ENCODE results near the gene PPP2R2D. TPM values are rescaled to one million over a fixed set of nuclear protein-coding genes. Genes with fewer than 3 reads are reported as not detected.

The PPP2R2D gene
- total RNA-seq, 1 donor from 2014 or later: 28.3 TPM

DNA sequence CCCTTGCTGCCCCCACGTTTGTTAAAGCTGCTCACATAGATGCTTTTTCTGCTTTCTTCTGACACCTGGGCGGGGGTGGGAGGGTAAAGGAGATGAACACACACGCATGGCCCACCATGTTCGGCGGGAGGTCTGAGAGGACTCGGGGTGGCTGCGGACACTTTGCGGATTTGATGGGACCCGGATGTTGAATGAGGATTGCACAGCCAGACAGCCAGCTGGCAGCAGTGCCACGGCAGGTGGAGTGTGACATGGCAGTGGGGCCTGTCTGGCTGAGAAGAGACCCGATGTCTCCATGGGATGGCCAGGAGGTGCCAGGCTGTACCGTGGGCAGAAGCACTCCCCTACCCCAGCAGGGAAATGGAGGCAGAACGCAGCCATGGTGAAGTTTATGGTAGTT lies 31.2 kb downstream of the PPP2R2D start:
- Histone ChIP-seq H3K36me3 (peaks cover 19% of the 10 kb centered on the region), H3K9me3 (no peaks in the 10 kb centered on the region), H3K27ac (no peak overlapping the region), H3K4me3 (no peak overlapping the region), H3K27me3 (no peaks in the 10 kb centered on the region), H3K4me1 (peaks cover 42% of the 10 kb centered on the region)
- DNase-seq: peak; percentile 33
- intact Hi-C loops (cut with DNase I): no loop called here
- TF ChIP-seq, protein P1, sequence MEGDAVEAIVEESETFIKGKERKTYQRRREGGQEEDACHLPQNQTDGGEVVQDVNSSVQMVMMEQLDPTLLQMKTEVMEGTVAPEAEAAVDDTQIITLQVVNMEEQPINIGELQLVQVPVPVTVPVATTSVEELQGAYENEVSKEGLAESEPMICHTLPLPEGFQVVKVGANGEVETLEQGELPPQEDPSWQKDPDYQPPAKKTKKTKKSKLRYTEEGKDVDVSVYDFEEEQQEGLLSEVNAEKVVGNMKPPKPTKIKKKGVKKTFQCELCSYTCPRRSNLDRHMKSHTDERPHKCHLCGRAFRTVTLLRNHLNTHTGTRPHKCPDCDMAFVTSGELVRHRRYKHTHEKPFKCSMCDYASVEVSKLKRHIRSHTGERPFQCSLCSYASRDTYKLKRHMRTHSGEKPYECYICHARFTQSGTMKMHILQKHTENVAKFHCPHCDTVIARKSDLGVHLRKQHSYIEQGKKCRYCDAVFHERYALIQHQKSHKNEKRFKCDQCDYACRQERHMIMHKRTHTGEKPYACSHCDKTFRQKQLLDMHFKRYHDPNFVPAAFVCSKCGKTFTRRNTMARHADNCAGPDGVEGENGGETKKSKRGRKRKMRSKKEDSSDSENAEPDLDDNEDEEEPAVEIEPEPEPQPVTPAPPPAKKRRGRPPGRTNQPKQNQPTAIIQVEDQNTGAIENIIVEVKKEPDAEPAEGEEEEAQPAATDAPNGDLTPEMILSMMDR (IDR thresholded peaks at IDR 0.05): no peak
- ATAC-seq: no peak

DNA sequence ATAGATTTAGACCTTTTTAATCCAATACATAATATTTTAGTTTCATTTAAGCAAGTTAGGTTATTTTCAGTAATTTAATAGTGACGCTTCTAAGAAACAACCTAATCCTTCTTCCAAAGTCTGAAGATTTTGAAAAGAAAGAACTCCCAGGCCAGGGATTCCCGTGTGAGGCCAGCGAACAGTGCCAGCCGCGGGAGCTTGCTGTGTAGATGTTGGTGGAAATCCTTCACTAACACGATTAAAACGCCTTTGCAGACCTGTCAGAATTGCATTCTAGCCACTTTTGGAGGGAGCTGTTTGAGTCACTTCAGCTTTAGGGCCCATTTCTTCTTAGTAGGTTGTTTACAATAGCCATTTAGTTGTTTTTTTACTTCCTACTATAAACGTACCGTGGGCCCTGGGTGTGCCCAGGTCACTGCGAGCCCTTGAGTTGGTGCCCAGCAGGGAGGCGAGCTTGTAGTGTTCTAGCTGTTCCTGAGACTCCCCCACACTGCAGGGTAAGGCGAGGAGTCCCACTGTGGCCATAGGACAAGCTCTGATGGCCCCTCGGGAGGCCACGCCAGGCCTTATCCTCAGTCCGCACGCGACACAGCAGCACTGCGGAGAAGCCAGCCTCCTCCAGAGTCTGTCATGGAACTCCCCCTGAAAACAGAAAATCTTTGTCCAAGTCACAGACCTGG lies 32.3 kb downstream of the PPP2R2D start:
- TF ChIP-seq, protein P1 (IDR thresholded peaks at IDR 0.05): no peak
- intact Hi-C loops (cut with DNase I): no loop called here
- ATAC-seq: no peak
- no peaks in the 10 kb centered on the region for H3K9me3 ChIP-seq
- H3K27me3 ChIP-seq: no peaks in the 10 kb centered on the region
- DNase-seq: peak; percentile 46
- no peak overlapping the region for H3K4me3 ChIP-seq
- H3K4me1 ChIP-seq: peaks cover 34% of the 10 kb centered on the region
- H3K27ac ChIP-seq: no peak overlapping the region
- peaks cover 29% of the 10 kb centered on the region for H3K36me3 ChIP-seq

DNA sequence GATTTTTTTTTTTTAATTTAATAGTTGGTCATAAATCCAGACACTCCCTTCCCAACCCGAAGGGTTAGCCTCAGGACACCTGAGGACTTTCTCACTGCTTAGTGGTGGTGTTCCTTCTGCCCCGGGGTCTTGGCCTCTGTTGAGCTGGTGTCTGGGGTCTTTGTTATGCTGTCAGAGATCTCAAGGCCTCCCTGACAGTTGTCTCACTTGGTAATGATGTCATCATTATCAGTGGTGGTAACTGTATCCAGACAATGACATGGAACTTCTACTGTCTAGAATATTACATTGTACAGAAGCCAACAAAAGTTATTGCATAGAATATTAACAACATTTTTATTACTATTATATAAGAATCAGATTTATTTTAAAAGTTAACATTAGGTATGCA lies 32.9 kb downstream of the PPP2R2D start:
- H3K9me3 ChIP-seq: no peaks in the 10 kb centered on the region
- TF ChIP-seq, protein P1 (IDR thresholded peaks at IDR 0.05): no peak
- peaks cover 34% of the 10 kb centered on the region for H3K36me3 ChIP-seq
- intact Hi-C loops (cut with DNase I): no loop called here
- ATAC-seq (no peak), DNase-seq (no peak)
- H3K27me3 ChIP-seq: no peaks in the 10 kb centered on the region
- peaks cover 28% of the 10 kb centered on the region for H3K4me1 ChIP-seq
- no peak overlapping the region for H3K27ac ChIP-seq
- H3K4me3 ChIP-seq: no peak overlapping the region

DNA sequence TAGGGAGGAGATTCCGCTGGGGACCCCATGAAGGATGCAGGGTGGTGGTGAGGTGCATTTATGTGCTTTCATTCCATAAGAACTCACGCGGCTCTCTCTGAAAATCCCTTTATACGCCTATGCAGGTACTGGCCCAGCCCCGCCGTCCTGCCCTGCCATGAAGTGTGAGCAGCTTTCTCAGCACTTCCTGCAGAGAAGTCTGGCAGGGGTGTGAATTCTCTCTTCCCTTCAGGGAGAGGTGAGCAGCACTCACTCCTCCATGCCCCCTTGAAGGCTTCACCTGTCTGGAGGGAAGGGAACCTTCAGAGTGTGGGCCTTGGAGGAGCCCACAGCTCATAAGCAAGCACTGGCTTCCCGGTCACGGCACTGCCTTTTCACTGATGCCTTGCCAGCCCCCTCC lies 34.0 kb downstream of the PPP2R2D start:
- no peak overlapping the region for H3K4me3 ChIP-seq
- intact Hi-C loops (cut with DNase I): no loop called here
- H3K9me3 ChIP-seq: no peaks in the 10 kb centered on the region
- no peak overlapping the region for H3K27ac ChIP-seq
- peaks cover 36% of the 10 kb centered on the region for H3K36me3 ChIP-seq
- ATAC-seq (no peak), DNase-seq (peak; percentile 26)
- TF ChIP-seq, protein P1 (IDR thresholded peaks at IDR 0.05): no peak
- no peaks in the 10 kb centered on the region for H3K27me3 ChIP-seq
- H3K4me1 ChIP-seq: peaks cover 18% of the 10 kb centered on the region

DNA sequence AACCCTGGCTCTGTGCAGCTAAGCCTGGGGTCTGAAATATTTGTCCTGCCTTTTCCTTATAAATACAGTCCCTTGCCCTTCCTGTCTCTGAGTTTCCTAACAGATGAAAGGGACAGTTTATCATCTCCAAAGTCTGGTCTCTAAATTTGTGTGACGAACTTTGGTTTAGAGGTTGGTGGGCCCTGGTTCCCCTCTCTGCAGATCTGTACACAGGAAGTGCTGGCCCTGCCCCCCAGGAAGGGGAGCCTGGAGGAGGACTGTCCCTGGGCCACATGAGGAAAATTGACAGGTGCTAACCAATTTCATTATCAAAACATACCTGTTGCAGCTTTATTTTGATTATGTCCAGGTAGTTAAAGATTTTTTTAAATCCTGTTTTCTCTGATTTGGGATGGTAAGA lies 34.5 kb downstream of the PPP2R2D start:
- ATAC-seq (no peak), DNase-seq (no peak)
- Histone ChIP-seq H3K27me3 (no peaks in the 10 kb centered on the region), H3K4me1 (peaks cover 13% of the 10 kb centered on the region), H3K9me3 (no peaks in the 10 kb centered on the region), H3K36me3 (peaks cover 41% of the 10 kb centered on the region), H3K4me3 (no peak overlapping the region), H3K27ac (no peak overlapping the region)
- intact Hi-C loops (cut with DNase I): no loop called here
- TF ChIP-seq, protein P1 (IDR thresholded peaks at IDR 0.05): no peak

DNA sequence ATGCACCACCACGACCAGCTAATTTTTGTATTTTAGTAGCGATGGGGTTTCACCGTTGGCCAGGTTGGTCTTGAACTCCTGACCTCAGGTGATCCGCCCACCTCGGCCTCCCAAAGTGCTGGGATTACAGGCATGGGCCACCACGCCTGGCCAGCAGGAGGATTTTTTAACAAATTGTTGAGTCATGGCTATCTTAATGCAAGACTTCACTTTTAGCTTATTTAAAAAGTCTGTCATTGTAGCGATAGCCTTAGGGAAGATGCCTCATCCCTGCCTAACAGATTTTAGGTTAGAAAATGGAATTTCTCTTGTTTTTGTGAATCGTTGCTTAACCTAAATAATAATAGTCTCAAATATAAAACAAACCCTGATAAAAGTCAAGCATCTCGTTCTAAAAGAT lies 35.5 kb downstream of the PPP2R2D start:
- TF ChIP-seq, protein P1 (IDR thresholded peaks at IDR 0.05): no peak
- intact Hi-C loops (cut with DNase I): no loop called here

More for the DNA sequence above, 35.5 kb downstream of the PPP2R2D start:
- peak; percentile 21 for DNase-seq
- H3K27me3 ChIP-seq: no peaks in the 10 kb centered on the region
- H3K4me3 ChIP-seq: no peak overlapping the region
- no peak overlapping the region for H3K27ac ChIP-seq
- H3K4me1 ChIP-seq: peaks cover 2% of the 10 kb centered on the region
- H3K36me3 ChIP-seq: peaks cover 51% of the 10 kb centered on the region
- no peak for ATAC-seq
- no peaks in the 10 kb centered on the region for H3K9me3 ChIP-seq

All from upper lobe of right lung (tissue), 1 donor.